Measurements from ENCODE around the gene PAPPA. TPM values are rescaled to one million over a fixed set of nuclear protein-coding genes. Genes with fewer than 3 reads are reported as not detected.

PAPPA gene
- total RNA-seq, 1 experiment from 2014 or later: 3.9 TPM

- H3K27ac ChIP-seq: no peak overlapping the region
- H3K9me2 ChIP-seq (ENCODE audit: insufficient read depth): no peaks in the 10 kb centered on the region
- H4K20me1 ChIP-seq (ENCODE audit: insufficient read depth): no peaks in the 10 kb centered on the region
- intact Hi-C loops (cut with micrococcal nuclease; ENCODE audit: unreplicated experiment): no loop called here
- no peak overlapping the region for H3K4me3 ChIP-seq
- H2AFZ ChIP-seq: no peak overlapping the region
- POLR2A ChIA-PET (ENCODE audit: unreplicated experiment): no interaction called here
- no TSS peak for BruUV-seq (replicated peaks)
- no peaks in the 10 kb centered on the region for H3F3A ChIP-seq (ENCODE audit: insufficient read depth, low read depth)
- H3K36me3 ChIP-seq (ENCODE audit: low read depth): no peaks in the 10 kb centered on the region
- no peak for TF ChIP-seq EZH2 (IDR thresholded peaks at IDR 0.05; ENCODE audit: low read depth)
- no peak for TF ChIP-seq CTCF (conservative IDR thresholded peaks at IDR 0.05)
- no peaks in the 10 kb centered on the region for H3K27me3 ChIP-seq (ENCODE audit: insufficient read depth, low read depth)
- CTCF ChIA-PET: no interaction called here
- no peak overlapping the region for H3K4me2 ChIP-seq
- no peaks in the 10 kb centered on the region for H3K9me3 ChIP-seq (ENCODE audit: insufficient read depth, low read depth)
- no peaks in the 10 kb centered on the region for H3K79me2 ChIP-seq (ENCODE audit: low read depth)
- no peaks in the 10 kb centered on the region for H3K4me1 ChIP-seq (replicated peaks; ENCODE audit: insufficient read depth)
- DNase-seq: no peak
Observed at GRCh38 chr9:116251366-116251765, 97.8 kb downstream of the PAPPA start.

- H3F3A ChIP-seq (ENCODE audit: insufficient read depth, low read depth): no peaks in the 10 kb centered on the region
- no peak overlapping the region for H2AFZ ChIP-seq
- no peaks in the 10 kb centered on the region for H3K27me3 ChIP-seq (ENCODE audit: insufficient read depth, low read depth)
- no peak overlapping the region for H3K27ac ChIP-seq
- no peak overlapping the region for H3K4me2 ChIP-seq
- H3K4me1 ChIP-seq (replicated peaks; ENCODE audit: insufficient read depth): no peaks in the 10 kb centered on the region
- H3K36me3 ChIP-seq (ENCODE audit: low read depth): no peaks in the 10 kb centered on the region
- ChIA-PET CTCF (no interaction called here), POLR2A (ENCODE audit: unreplicated experiment) (interaction anchor here (0.5 to 0.7 kb wide), 2 partner anchors 28 to 39 kb away, joined by 3 to 8 read pairs; no protein-coding TSS in a partner anchor)
- no TSS peak for BruUV-seq (replicated peaks)
- peaks cover 4% of the 10 kb centered on the region for H3K9me2 ChIP-seq (ENCODE audit: insufficient read depth)
- no peak overlapping the region for H3K4me3 ChIP-seq
- no peaks in the 10 kb centered on the region for H4K20me1 ChIP-seq (ENCODE audit: insufficient read depth)
- intact Hi-C loops (cut with micrococcal nuclease; ENCODE audit: unreplicated experiment): no loop called here
- no peak for TF ChIP-seq EZH2 (IDR thresholded peaks at IDR 0.05; ENCODE audit: low read depth)
- no peak for TF ChIP-seq CTCF (conservative IDR thresholded peaks at IDR 0.05)
- no peaks in the 10 kb centered on the region for H3K79me2 ChIP-seq (ENCODE audit: low read depth)
- no peak for DNase-seq
- H3K9me3 ChIP-seq (ENCODE audit: insufficient read depth, low read depth): no peaks in the 10 kb centered on the region
Observed at GRCh38 chr9:116260531-116260930, 106.9 kb downstream of the PAPPA start.

- BruUV-seq (replicated peaks): no TSS peak
- Histone ChIP-seq H3F3A (ENCODE audit: insufficient read depth, low read depth) (no peaks in the 10 kb centered on the region), H3K9me2 (ENCODE audit: insufficient read depth) (peaks cover 4% of the 10 kb centered on the region), H3K27me3 (ENCODE audit: insufficient read depth, low read depth) (no peaks in the 10 kb centered on the region), H3K4me3 (no peak overlapping the region), H3K4me2 (no peak overlapping the region), H2AFZ (no peak overlapping the region), H3K36me3 (ENCODE audit: low read depth) (no peaks in the 10 kb centered on the region), H3K79me2 (ENCODE audit: low read depth) (no peaks in the 10 kb centered on the region), H3K27ac (no peak overlapping the region), H3K9me3 (ENCODE audit: insufficient read depth, low read depth) (no peaks in the 10 kb centered on the region), H4K20me1 (ENCODE audit: insufficient read depth) (no peaks in the 10 kb centered on the region), H3K4me1 (replicated peaks; ENCODE audit: insufficient read depth) (no peaks in the 10 kb centered on the region)
- POLR2A ChIA-PET (ENCODE audit: unreplicated experiment): no interaction called here
- TF ChIP-seq CTCF (conservative IDR thresholded peaks at IDR 0.05) (no peak), EZH2 (IDR thresholded peaks at IDR 0.05; ENCODE audit: low read depth) (no peak)
- intact Hi-C loops (cut with micrococcal nuclease; ENCODE audit: unreplicated experiment): no loop called here
- no peak for DNase-seq
- CTCF ChIA-PET: no interaction called here
Observed at GRCh38 chr9:116262448-116262847, 108.9 kb downstream of the PAPPA start.

All from PC-9 (cell line).